NCI-H524 (cell line): ENCODE results near the gene ZBTB20.
A peak's percentile ranks its signal among the peaks of the same experiment; 100 is the strongest.

ENCODE experiments used
- DNase-seq, 2 experiments: peaks; one replicate each; lab custom pipeline; 2025; lab: John Stamatoyannopoulos, UW

The ZBTB20 gene

GRCh38 chr3:114572364-114573062 lies 574.6 kb downstream of the ZBTB20 start:
- DNase-seq, result no peak

GRCh38 chr3:114571363-114571762 lies 575.7 kb downstream of the ZBTB20 start:
- no peak for DNase-seq

- DNase-seq, result no peak
These were observed 577.9 kb downstream of the ZBTB20 start for GRCh38 chr3:114569186-114569585.

GRCh38 chr3:114567771-114568170 lies 579.3 kb downstream of the ZBTB20 start:
- no peak for DNase-seq

- DNase-seq, result no peak
These were observed 580.3 kb downstream of the ZBTB20 start for GRCh38 chr3:114566767-114567166.

GRCh38 chr3:114566162-114566755 lies 580.8 kb downstream of the ZBTB20 start:
- no peak for DNase-seq

GRCh38 chr3:114565216-114565615 lies 581.9 kb downstream of the ZBTB20 start:
- DNase-seq, result no peak

- no peak for DNase-seq
These were observed 583.4 kb downstream of the ZBTB20 start for GRCh38 chr3:114563720-114564119.

GRCh38 chr3:114562557-114562956 lies 584.5 kb downstream of the ZBTB20 start:
- DNase-seq, result no peak

GRCh38 chr3:114558271-114558670 lies 588.8 kb downstream of the ZBTB20 start:
- no peak for DNase-seq

GRCh38 chr3:114557791-114558190 lies 589.3 kb downstream of the ZBTB20 start:
- no peak for DNase-seq

- peak in 1 of 2 experiments; percentile 35 for DNase-seq
These were observed 590.4 kb downstream of the ZBTB20 start for GRCh38 chr3:114556657-114557213.

GRCh38 chr3:114554731-114555130 lies 592.4 kb downstream of the ZBTB20 start:
- DNase-seq, result no peak

- no peak for DNase-seq
These were observed 593.0 kb downstream of the ZBTB20 start for GRCh38 chr3:114553949-114554593.

- no peak for DNase-seq
These were observed 594.6 kb downstream of the ZBTB20 start for GRCh38 chr3:114552527-114552812.

GRCh38 chr3:114551770-114552526 lies 595.1 kb downstream of the ZBTB20 start:
- no peak for DNase-seq

- no peak for DNase-seq
These were observed 596.9 kb downstream of the ZBTB20 start for GRCh38 chr3:114550165-114550564.

GRCh38 chr3:114545193-114545592 lies 601.9 kb downstream of the ZBTB20 start:
- DNase-seq, result no peak

- no peak for DNase-seq
These were observed 604.7 kb downstream of the ZBTB20 start for GRCh38 chr3:114542359-114542758.

- no peak for DNase-seq
These were observed 607.6 kb downstream of the ZBTB20 start for GRCh38 chr3:114539525-114539924.

- DNase-seq, result no peak
These were observed 608.9 kb downstream of the ZBTB20 start for GRCh38 chr3:114538211-114538610.

- no peak for DNase-seq
These were observed 618.6 kb downstream of the ZBTB20 start for GRCh38 chr3:114528517-114528916.
